ENCODE measurements around the gene COX20. TPM values are rescaled to one million over a fixed set of nuclear protein-coding genes. Genes with fewer than 3 reads are reported as not detected.
A peak's percentile ranks its signal among the peaks of the same experiment; 100 is the strongest.

The COX20 gene
- total and polyA plus RNA-seq, 2 of the 8 experiments (the other 6 are each of a cell fraction or from before 2014, with no cell fraction given) = 17.5 to 28.8 TPM

GRCh38 chr1:244822878-244823277 is 12.6 kb upstream of the COX20 start:
- no peak overlapping the region for H3K4me3 ChIP-seq (ENCODE audit: extremely low read depth in 1 of 4, insufficient read depth in 2 of 4, low read depth in 3 of 4, low read length in 4 of 4)
- H3K27ac ChIP-seq (ENCODE audit: low read depth, low read length) = no peak overlapping the region
- H2BK5ac ChIP-seq (ENCODE audit: low read depth, low read length) = no peak overlapping the region
- no peak overlapping the region for H3K4me2 ChIP-seq (ENCODE audit: insufficient read depth in 1 of 2, low read depth in 2 of 2, low read length in 2 of 2)
- no peak overlapping the region for H3K56ac ChIP-seq (replicated peaks; ENCODE audit: insufficient read length, low read depth, low read length)
- H4K91ac ChIP-seq (replicated peaks; ENCODE audit: insufficient read length, low read length) = no peak overlapping the region
- no peak overlapping the region for H3K18ac ChIP-seq (ENCODE audit: extremely low read depth, low read length)
- no peaks in the 10 kb centered on the region; a peak in 1 of 4 replicates for H3K9me3 ChIP-seq (ENCODE audit: insufficient read depth in 2 of 2, low read depth in 1 of 2, low read length in 1 of 2)
- ChIA-PET POLR2A (ENCODE audit: partially characterized antibody) (interaction anchor here (1.5 to 2.5 kb wide), 3 partner anchors 10 to 42 kb away, joined by 5 to 7 read pairs (median 6); partner anchors contain the start of gene HNRNPU), CTCF (ENCODE audit: partially characterized antibody) (interaction anchor here (6.0 kb wide), 1 partner anchor 20 kb away, joined by 22 read pairs; no protein-coding TSS in a partner anchor)
- no peak overlapping the region for H2BK12ac ChIP-seq (ENCODE audit: low read depth, low read length)
- no peak overlapping the region for H4K8ac ChIP-seq (ENCODE audit: extremely low read depth, insufficient read depth, low read length)
- H2AK5ac ChIP-seq (ENCODE audit: low read depth, low read length) = no peak overlapping the region
- H3K79me1 ChIP-seq (ENCODE audit: low read depth, low read length) = no peaks in the 10 kb centered on the region
- no peak overlapping the region for H2BK15ac ChIP-seq (ENCODE audit: low read length)
- H3K27me3 ChIP-seq (replicated peaks in 1 of 4; ENCODE audit: control insufficient read depth in 3 of 4, extremely low read depth in 1 of 4, insufficient read depth in 3 of 4, low read length in 3 of 4) = no peaks in the 10 kb centered on the region
- peaks cover 0 to 1% of the 10 kb centered on the region in 2 experiments for H4K20me1 ChIP-seq (replicated peaks in 1 of 2; ENCODE audit: control insufficient read depth in 1 of 2, insufficient read depth in 2 of 2, low read length in 2 of 2)
- H3K14ac ChIP-seq (ENCODE audit: insufficient read length) = no peak overlapping the region
- H3K9ac ChIP-seq (replicated peaks in 1 of 4; ENCODE audit: extremely low read depth in 1 of 4, low read depth in 3 of 4, low read length in 3 of 4) = no peak overlapping the region
- H3K23me2 ChIP-seq (ENCODE audit: low read depth, low read length) = no peaks in the 10 kb centered on the region
- 85% methylated on average over 11 of the region's 11 CpGs; no CpG with 5 or more reads in 1 of the 2 experiments for WGBS, 2 experiments (ENCODE audit: extremely low coverage in 1 of 2, insufficient coverage in 1 of 2, insufficient read length in 1 of 2, insufficient replicate concordance in 2 of 2, low coverage in 1 of 2, low lambda C conversion rate in 2 of 2, missing lambda C conversion rate in 1 of 2)
- H2AFZ ChIP-seq (ENCODE audit: low read length) = no peak overlapping the region
- peaks cover 0 to 37% of the 10 kb centered on the region in 2 experiments; a peak in 2 of 4 replicates for H3K79me2 ChIP-seq (ENCODE audit: control insufficient read depth in 1 of 2, insufficient read depth in 2 of 2, low read length in 2 of 2)
- no peak overlapping the region for H2BK120ac ChIP-seq (replicated peaks; ENCODE audit: low read depth, low read length)
- H3K23ac ChIP-seq (ENCODE audit: insufficient read length) = no peak overlapping the region
- H3K4ac ChIP-seq (replicated peaks; ENCODE audit: insufficient read length, low read depth, low read length) = no peak overlapping the region
- H3K36me3 ChIP-seq (ENCODE audit: control insufficient read depth in 2 of 4, insufficient read depth in 4 of 4, low read length in 3 of 4) = no peaks in the 10 kb centered on the region
- no peak overlapping the region for H2BK20ac ChIP-seq (ENCODE audit: low read length)
- no peak for DNase-seq (ENCODE audit: low read depth in 1 of 2, low spot score in 2 of 2)
- no peak for FAIRE-seq
- H4K5ac ChIP-seq (ENCODE audit: insufficient read length, low read depth, low read length) = no peak overlapping the region
- TF ChIP-seq EZH2 (IDR thresholded peaks at IDR 0.05; ENCODE audit: low read depth, low read length, severe bottlenecking) (no peak), CEBPB (IDR thresholded peaks at IDR 0.05; ENCODE audit: low read depth, low read length) (0 out of 2 replicates have a peak, but pooled peaks have one; percentile 28)
- H3K4me1 ChIP-seq (replicated peaks in 1 of 4; ENCODE audit: control insufficient read depth in 3 of 4, insufficient read depth in 4 of 4, low read length in 3 of 4) = peaks cover 0 to 5% (median 2%) of the 10 kb centered on the region in 4 experiments; a peak in 2 of 7 replicates

All from H1 (cell line).